Stimulated activated CD8-positive, alpha-beta memory T cell treated with anti-CD3 and anti-CD28 coated beads, Interleukin-7, amount 100 ng/mL, for 48 hours (primary cell): ENCODE results near the gene KLRC2.
"Not testable (repeated sequence)": the region's sequence is repeated elsewhere in the genome, so short reads cannot be mapped to it uniquely, and the experiment has no call there.

Experiments used
- DNase-seq, 2 donors: peaks; one replicate each; pipeline ENCODE4 v3.0.0-alpha.2; 2020; ENCODE audit warnings: low read depth in 1 of 2; ENCODE audit errors: extremely low read depth in 1 of 2

The KLRC2 gene

DNA sequence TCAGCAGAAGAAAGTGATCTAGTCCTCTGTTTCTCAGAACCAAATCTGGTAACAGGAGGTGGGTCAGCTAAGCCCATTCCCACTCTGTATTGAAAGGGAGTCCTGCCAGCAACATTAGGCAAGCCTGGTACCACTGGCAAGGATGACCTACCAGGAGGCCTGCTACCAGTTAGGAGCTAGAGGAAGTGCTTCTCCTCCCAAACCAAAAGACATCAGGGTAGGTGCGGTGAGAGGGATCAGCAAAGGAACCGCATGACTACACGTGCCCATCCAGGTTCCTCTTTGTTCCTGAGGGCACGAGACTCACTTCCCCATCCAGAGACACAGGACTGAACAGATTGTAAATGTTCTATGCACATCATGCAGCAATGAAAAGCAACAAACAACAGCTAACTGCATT, 29.1 kb downstream of the KLRC2 start:
- no peak for DNase-seq

GRCh38 chr12:10405294-10405693, 30.5 kb downstream of the KLRC2 start:
- DNase-seq, result no peak

DNA sequence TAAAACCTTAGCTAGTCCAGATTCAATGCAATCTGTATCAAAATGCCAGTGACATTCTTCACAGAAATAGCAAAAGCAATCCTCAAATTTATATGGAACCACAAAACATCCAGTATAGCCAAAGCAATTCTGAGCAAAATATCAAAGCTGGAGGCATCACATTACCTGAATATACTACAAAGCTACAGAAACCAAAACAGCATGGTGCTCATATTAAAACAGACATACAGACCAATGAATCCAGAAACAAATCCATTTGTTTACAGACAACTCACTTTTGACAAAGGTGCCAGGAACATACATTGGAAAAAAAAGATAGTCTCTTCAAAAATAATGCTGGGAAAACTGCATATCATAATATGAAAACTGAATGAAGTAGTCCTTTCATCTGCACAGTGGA, 31.0 kb downstream of the KLRC2 start:
- DNase-seq, result no peak

- no peak for DNase-seq
Measured at GRCh38 chr12:10400829-10401228, 35.0 kb downstream of the KLRC2 start.

GRCh38 chr12:10398168-10398567, 37.6 kb downstream of the KLRC2 start:
- DNase-seq, result no peak

DNA sequence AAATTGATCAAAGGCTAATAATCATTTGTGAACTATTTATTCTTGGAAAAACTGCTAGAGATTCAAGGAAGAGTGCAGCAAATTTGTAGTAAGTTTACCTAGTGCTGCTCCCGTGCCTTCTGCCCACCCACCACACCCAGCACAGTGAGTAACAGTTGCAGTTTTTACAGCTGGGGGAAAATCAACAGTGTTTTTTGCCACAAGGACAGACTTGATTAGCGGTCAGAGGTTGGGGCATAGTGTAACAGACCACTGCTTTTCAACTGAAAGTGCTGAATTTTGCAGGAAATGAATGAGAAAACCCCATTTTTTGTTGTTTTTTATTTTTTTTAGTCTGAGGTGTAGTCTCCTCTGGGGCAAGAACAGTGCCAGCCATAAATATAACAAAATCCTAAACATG, 38.5 kb downstream of the KLRC2 start:
- no peak for DNase-seq

DNA sequence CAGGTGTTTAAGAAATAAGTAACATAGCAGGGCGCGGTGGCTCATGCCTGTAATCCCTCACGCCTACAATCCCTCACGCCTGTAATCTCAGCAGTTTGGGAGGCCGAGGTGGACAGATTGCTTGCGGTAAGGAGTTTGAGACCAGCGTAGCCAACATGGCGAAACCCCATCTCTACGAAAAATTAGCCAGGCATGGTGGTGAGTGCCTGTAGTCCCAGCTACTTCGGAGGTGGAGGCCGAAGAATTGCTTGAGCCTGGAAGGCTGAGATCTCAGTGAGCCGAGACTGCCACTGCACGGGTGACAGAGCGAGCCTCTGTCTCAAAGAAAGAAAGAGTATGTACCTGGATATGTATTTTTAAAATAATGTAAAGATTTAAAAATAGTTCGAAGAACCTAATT, 39.6 kb downstream of the KLRC2 start:
- not testable (repeated sequence) for DNase-seq

DNA sequence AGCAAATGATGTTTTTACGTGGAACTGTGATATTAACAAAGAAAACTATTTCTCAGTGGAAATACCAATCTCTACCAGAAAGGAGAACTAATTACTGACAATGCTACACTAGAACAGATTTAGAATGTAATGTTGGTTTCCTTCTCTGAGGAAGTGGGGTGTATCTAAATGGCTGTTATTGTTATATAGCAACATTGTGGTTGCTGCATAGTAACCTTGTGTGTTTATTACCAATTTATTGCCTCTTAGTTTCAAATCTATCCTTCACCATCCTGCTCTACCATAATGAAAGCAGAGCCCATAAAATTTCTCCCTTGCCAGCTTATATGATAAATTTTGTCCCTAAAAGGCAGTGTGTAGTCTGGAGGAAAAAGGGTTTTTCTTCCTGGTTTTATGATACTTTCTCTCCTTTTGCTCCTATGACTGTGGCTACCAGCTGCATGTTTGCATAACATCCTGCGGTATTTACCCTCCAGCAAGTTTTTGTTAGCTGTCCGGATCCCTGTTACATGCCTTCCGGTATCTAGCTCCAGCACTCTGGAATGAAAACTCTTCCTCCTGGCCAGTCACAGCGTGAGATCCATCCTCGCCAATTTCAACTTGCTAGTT, 40.3 kb downstream of the KLRC2 start:
- no peak for DNase-seq

GRCh38 chr12:10394531-10395152, 41.2 kb downstream of the KLRC2 start:
- DNase-seq, result not testable (repeated sequence)

GRCh38 chr12:10393291-10393690, 42.5 kb downstream of the KLRC2 start:
- DNase-seq, result no peak

- no peak for DNase-seq
Measured at GRCh38 chr12:10392394-10392930, 43.3 kb downstream of the KLRC2 start.

DNA sequence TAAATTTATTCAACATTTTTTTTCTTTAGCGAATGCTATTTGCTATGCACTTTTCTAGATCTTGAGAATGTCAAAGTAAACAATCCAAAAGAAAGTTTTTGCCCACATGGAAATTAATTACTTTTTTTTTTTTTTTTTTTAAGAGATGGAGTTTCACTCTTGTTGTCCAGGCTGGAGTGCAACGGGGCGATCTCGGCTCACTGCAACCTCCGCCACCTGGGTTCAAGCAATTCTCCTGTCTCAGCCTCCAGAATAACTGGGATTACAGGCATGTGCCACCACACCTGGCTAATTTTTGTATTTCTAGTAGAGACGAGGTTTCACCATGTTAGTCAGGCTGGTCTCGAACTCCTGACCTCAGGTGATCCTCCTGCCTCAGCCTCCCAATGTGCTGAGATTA, 44.8 kb downstream of the KLRC2 start:
- DNase-seq, result not testable (repeated sequence)

- no peak for DNase-seq
Measured at GRCh38 chr12:10389904-10390303, 45.9 kb downstream of the KLRC2 start, which contains the start of gene KLRK1. TSS of gene KLRK1 (minus strand) at chr12:10390041. CDS start at chr12:10388810, 1,231 bp downstream.

DNA sequence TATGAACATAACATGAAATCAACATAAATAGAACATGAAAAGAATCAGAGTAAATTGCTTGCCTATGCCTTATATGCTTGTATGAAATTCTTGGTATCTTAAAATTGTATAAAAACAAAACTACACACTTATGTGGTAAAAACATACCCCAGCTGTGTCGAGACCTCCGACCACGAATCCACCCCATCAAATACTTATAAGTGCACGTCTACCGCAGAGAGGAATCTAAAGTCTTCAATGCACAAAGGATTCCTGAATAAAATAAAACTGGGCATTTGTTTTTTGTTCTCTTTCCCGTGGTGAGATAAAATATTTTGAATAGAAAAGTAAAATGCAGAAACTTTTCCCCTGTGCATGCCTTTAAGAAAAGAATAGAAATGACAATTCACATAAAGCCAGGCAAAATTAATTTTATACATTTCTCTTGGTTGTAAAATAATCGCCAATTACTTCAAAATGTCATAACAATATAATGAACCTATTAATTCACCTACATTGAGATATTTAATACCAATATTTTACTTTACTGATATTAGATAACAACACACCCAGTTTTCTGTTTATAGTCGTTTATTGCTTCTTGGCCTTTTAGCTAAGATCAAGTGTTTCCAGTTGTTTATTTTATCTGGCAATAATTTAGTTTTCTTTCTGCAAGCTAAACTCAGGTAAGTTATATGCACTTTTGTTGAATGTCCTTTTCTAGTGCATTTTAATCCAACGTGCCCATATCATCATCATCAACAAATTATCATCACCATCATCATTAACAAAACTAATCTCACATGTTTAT, 47.0 kb downstream of the KLRC2 start:
- no peak for DNase-seq

GRCh38 chr12:10387498-10387897, 48.3 kb downstream of the KLRC2 start:
- DNase-seq, result not testable (repeated sequence)

- DNase-seq, result no peak
Measured at GRCh38 chr12:10386857-10387256, 49.0 kb downstream of the KLRC2 start.

DNA sequence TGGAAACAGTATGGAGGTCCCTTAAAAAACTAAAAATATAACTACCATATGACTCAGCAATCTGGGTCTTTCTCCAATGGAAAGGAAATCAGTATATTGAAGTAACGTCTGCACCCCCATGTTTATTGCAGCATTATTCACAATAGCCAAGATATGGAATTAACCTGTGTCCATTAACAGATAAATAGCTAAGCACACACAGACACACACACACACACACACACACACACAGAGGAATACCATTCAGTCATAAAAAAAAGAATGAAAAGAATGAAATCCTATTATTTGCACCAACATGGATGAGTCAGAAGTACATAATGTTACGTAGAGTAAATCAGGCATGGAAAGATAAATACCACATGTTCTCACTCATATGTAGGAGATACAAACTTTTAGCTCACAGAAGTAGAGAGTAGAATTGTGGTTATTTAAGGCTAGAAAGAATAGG, 50.6 kb downstream of the KLRC2 start:
- DNase-seq, result no peak

DNA sequence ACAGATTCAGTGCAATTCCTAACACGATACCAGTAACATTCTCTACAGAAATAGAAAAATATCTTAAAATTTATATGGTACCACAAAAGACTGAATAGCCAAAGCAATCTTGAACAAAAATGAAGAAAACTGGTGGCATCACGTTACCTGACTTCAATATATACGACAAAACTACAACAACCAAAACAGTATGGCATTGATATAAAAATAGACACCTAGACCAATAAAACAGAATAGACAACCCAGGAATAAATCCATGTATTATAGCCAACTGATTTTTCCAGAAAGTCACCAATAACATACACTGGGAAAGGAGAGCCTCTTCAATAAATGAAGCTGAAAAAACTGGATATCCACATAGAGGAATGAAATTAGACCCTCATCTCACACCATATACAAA, 51.6 kb downstream of the KLRC2 start:
- DNase-seq, result no peak

DNA sequence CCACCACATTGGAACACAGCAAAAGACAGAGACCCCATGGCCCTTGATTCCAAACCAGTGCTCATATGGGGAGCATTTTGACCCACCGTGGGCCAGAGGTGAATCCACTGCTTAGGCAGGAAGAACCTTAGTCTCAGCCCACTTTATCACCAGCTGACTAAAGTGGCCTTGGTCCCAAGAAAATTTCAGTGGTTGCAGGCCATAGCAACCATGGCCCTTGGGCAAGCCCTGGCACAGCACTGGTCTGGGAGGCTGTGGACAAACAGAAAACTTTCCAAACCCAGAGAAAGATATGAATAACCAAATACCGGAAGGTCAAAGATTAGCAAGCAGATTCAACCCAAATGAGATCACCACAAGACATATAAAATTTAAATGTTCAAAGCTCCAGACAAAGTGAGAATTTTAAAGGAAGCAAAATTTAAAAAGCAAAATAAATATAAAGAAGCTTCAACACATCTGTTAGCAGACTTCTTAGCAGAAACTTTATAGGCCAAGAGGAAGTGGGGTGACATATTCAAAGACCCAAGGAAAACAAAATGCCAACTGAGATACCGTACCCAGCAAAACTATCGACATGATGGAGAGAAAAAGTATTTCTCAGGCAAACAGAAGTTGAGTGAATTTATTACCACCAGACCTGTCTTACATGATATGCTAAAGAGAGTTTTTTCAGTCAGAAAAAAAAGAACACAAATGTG, 53.7 kb downstream of the KLRC2 start:
- no peak for DNase-seq
